ENCODE data around the gene CTNS.
"Not testable (repeated sequence)": the region's sequence is repeated elsewhere in the genome, so short reads cannot be mapped to it uniquely, and the experiment has no call there.

The CTNS gene

DNA sequence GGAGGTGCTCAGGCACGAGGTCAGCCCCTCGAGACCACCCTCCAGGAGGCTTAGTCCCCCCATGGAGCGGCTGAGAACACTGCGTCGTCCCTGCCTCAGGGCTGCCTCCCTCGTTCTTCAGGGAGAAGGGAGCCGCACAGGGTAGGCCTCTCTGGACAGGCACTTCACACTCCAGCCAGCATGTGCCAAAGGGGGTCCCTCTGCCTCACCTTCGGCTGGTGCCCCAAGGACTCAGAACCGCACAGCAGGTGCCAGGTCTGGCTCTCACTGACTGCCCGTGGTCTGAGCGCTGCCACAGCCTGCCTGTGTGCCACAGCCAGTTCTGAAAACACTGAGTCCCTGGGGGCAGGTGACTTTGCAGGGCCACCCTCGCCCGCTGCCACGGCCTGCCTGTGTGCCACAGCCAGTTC, 52.3 kb downstream of the CTNS start:
- DNase-seq: no peak

DNA sequence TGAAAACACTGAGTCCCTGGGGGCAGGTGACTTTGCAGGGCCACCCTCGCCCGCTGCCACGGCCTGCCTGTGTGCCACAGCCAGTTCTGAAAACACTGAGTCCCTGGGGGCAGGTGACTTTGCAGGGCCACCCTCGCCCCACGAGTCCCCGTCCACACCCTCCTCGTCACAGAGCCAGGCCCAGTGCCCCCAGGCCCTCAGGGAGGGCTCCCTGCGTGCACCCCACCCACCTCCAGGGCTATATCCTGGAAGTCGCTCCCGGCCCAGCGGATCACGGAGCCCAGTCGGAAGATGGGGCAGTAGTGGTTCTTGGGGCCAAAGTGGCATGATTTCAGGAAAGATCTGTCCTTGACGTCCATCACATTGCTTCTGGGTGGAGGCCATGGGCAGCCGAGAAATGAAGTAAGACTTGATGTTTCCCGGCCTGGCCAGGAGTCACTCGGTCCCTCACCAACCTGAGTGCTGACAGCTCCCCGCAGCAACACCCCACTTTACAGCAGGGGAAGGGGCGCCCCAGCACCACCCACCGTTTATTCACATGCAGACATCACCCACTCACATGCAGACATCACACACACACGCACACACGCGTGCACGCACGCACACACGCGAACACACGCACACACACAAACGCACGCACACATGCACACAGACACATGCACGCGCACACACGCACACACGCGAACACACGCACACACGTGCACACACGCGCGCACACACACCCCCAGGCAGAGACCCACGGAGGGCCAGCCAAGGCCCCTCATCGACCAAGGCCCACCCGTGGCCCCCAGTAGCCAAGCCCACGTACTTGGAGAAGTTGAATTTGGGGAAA, 52.9 kb downstream of the CTNS start:
- DNase-seq: no peak

DNA sequence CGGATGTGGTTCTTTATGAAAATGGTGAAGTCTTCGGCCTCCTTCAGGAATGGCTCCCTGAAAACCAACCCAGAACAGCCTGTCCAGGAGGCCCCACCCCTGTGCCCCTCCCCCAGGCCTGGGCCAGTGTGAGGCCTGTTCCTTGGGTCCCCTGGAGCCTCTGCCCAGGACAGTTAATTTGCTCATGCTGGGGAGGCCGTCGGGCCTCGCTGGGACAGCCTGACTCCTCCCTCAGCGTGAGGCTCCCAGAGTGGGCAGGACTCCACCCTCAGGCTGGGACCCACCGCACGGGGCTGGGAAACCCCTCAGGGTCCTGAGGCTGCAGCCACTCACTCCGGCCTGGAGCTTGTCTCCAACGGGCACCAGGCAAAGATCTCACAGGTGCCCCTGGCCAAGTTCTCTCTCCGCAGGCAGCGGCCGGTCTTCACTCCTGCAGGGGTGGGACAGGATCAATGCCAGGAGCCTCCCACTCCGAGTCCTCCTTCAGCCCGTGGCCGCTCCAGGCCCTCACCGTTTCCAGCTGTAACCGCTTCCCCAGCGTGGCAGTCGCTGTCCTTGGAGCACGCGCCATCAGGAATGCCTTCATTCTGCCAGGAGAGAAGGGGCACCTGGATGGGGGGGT, 53.6 kb downstream of the CTNS start:
- DNase-seq: no peak

DNA sequence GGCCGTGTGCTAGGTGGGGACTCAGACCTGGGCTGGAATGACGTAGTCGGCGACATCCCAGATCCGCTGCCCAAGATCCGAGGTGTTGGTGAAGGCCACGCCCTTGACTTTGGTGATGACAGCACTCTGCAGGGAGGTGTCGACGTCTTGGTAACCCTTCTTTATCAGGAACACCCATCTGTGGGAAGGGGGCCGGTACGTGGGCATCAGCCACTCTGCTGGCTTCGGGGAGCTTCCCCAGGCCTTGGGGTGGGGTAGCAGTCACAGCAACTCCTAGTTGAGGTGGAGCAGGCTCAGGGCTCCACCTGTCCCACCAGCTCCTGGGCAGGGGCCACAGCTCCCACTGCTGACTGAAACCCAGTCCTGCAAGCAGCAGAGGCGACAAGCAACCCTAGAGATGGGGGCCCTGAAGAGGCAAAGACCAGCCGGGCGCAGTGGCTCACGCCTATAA, 55.1 kb downstream of the CTNS start:
- no peak for DNase-seq

DNA sequence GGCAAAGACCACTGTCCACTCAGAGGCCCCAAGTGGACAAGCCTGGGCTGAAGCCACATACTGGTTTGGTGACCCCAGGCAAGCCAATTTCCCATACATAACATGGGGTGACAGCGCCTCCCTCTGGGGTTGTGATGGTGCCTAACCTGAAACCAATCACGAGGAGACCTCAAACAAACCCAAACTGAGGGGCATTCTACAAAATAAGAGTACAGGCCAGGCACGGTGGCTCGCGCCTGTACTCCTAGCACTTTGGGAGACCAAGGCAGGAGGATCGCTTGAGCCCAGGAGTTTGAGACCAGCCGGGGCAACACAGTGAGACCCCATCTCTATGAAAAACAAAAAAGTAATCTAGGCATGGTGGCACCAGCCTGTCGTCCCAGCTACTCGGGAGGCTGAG, 55.8 kb downstream of the CTNS start:
- no peak for DNase-seq

DNA sequence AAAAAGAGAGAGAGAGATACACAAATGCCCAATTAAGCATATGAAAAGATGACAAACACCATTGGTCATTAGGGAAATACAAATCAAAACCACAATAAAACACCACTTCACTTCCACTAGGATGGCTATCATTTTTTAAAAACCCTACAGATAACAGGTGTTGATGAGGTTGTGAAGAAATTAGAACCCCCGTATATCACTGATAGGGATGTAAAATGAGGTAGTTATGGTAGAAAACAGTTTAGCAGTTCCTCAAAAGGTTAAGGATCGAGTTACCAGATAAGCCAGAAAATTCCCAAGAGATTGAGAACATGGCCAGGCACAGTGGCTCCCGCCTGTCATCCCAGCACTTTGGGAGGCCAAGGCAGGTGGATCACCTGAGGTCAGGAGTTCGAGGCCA, 56.6 kb downstream of the CTNS start:
- no peak for DNase-seq

DNA sequence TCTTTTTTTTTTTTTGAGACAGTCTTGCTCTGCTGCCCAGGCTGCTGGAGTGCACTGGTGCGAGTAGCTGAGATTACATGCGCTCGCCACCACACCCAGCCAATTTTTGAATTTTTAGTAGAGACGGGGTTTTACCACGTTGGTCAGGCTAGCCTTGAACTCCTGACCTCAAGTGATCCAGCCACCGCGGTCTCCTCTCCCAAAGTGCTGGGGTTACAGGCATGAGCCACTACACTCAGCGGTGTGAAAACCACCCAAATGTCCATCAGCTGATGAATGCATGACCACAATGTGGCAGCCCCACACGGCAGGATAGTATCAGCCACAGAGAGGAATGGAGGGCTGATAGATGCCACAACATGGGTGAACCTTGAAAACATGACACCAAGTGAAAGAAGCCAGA, 57.3 kb downstream of the CTNS start:
- no peak for DNase-seq

DNA sequence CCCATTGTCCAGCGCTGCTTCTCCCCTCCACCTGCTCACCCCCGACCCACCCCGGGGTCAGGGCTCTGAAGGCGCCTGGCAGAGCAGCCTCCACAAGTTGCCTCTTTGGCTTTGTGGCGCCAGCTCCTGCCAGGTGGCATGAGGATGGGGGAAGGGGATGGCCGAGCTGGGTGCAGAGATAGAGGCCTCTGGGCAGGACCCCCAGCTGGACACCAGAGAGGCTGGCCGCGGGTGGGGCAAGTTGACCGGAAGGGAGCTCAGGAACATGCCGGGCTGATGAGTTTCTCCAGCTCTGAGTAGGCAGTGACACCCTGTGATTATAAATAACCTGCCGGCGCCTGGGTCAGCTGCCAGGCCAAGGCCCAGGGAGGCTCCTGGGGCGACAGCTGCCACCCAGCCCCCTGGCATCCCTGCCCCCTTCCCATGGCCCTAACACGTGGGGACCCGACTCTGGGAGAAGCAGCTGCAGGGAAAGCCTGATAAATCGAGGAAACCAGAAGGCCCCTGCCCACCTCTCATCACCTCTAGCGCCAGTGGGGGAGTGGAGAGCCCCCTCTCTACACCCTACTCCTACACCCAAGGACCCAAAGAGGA, 58.7 kb downstream of the CTNS start:
- peak; percentile 40 for DNase-seq

DNA sequence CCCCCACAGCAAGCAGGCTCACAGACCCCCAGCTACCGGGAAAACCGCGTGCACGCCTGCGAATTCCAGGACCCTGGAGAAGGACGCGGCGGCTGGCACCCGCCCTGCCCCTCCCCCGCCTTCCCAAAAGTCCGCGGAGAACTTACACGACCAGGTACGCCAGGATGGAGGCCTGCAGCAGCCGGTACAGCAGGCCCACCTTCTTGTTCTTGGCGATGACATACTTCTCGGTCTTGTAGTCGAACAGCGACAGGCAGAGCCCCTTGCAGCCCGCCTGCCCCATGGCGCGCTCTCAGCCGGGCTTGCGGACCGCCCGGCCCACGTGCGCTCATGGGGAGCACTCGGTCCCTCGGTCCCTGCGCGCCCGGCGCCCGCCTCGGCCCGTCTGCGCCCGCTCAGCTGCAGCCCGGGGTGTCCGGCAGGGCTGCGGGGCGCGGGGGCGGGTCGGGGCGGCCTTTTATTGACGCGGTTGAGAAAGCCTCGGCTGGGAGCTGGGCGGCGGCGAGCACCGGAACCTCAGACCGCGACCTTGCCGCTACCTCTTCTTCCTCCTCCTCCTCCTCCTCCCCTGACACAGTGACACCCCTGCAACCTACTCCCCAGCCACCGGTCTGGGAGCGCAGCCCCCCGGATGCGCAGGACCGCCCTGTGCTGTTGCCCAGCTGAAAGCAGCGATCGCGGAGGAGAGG, 59.3 kb downstream of the CTNS start, which contains the start of gene P2RX5:
TSS of gene P2RX5 (minus strand) at position 433 of the 689 bp plus-strand sequence. CDS start at position 283, 150 bp downstream.
- peak; percentile 22 for DNase-seq

DNA sequence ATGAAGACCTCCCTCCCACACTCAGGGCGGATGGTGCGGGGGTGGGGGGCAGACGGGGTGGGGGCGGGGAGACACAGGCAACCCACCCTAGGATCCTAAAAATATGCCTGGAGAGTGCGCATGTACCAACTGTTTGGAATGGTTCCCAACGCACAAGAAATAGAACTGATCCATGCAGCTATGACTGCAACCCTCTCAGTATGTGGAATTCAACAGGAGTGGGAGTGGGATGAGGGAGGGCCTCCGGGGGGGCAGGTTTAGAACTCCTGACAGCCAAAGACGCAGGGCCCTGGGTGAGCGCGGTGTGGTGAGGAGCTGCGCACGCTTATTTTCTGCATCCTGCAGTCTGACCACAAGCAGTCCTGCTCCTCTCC, 60.5 kb downstream of the CTNS start:
- no peak for DNase-seq

DNA sequence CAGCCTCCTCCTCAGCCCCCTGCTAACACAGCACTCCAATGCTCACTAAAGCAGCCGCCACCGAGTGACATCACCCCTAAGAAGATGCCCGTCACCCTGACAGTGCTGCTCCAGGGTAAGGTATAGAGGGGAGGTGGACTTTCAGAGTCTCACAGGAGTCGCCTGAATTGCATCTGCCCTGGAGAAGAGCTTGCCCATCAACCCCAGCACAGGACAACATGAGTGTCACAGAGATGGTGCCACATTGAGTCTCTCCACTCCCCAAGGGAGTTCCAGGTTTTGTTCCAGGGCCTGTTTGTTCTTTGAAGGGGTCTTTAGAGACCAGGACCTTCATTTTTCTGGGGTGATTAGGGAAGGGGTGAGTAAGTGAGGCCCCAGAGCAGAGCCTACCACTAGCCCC, 61.6 kb downstream of the CTNS start:
- DNase-seq: no peak

DNA sequence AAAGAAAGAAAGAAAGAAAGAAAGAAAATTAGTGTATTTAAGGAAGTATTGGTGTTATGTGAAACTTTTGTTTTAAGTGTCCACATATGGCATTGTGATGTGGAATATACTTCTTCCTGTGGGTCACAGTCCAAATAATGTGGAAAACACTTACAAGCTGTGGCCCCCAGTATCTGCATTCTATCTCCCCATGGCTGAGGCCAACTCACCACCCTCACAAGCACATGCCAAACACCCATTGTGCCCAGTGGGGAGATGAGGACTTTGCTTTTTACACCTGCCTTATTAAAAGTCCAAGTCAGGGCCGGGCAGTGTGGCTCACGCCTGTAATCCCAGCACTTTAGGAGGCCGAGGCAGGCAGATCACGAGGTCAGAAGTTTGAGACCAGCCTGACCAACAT, 63.4 kb downstream of the CTNS start:
- no peak for DNase-seq

DNA sequence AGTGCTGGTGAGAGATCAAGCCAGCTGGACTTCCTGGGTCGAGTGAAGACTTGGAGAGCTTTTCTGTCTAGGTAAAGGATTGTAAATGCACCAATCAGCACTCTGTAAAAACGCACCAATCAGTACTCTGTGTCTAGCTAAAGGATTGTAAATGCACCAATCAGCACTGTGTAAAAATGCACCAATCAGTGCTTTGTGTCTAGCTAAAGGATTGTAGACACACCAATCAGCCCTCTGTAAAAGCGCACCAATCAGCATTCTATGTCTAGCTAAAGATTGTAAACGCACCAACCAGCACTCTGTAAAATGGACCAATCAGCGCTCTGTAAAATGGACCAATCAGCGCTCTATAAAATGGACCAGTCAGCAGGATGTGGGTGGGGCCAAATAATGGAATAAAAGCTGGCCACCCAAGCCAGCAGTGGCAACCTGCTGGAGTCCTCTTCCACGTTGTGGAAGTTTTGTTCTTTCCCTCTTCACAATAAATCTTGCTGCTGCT, 65.5 kb downstream of the CTNS start:
- DNase-seq: not testable (repeated sequence)

DNA sequence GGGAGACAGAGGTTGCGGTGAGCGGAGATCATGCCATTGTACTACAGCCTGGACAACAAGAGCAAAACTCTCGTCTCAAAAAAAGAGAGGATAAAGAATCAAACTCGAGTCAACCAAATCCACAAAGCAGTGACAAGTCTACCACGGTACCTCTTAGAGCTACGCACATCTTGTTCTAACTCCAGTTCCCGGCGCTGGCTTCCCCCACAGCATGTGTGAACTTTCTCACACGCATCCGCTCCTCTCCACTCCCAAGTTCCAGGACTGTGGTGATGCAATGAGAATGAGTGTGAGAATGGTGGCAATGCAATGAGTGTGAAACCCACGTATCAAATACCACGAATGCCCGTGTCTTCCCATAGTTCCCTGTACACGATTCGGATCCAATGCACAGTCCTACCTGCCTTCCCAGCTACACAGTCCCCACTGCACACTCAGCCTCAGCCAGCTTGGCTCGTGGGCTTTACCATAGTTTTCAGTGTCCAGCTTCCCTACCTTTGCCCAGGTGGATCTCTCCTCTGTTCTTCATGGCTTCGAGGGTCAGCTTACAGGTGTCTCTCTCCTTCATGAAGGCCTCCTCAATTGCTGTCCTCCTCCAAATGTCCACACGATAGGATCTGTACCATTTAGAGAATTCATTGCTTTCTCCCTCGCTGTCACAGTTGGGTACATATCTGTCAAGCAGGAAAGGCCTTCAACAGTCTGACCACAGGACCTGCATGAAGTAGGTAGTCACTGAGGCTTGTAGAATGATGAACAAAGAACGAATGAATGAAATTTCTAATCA, 68.6 kb downstream of the CTNS start:
- no peak for DNase-seq

DNA sequence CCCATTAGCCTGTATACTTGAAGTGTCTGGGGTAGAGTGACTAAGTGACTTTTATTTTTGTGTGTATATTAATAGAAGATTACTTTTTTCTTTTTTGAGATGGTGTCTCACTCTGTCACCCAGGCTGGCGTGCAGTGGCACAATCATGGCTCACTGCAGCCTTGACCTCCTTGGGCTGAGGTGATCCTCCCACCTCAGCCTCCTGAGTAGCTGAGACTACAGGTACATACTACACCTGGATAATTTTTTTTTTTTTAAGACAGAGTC, 69.1 kb downstream of the CTNS start:
- DNase-seq: not testable (repeated sequence)

DNA sequence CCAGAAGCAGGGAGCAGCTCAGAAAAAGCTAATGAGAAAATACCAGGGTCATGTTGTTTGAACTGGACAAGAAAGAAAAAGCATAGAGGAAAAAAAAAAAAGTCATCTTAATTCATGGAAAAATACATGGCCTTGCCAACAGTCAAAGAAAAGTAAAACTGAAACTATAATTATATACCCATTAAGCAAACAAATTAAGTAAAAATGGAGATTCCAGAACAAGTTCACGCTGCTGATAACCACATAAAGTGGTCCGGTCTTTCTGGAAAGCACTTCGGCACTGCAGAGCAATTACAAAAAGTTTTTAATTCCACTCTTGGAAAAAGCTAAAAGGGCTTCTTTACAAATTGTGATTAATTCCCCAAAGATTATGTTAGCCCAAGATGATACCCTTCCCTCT, 71.8 kb downstream of the CTNS start:
- DNase-seq: no peak

DNA sequence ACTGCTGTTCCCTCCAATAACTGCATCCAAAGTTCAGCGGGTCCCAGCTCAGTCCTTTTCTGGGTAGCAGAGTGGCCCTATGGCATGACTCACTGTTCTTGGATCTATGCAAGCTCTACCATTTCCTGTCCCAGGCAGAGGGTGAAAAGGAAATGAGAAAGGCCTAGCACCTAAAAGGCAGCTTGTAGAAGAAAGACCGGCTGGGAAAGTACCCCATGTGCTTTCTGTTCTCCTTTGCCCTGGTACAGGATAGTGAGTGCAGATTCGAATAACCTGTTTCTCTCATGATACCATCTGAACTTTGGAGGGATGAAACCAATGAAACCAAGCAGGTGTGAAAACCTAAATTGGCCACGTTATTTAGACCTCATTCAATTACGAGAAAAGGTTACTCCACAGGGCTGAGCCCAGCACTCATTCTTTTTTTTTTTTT, 74.4 kb downstream of the CTNS start:
- DNase-seq: peak; percentile 77
